Osteoblast (primary cell): ENCODE measurements around the gene RTN4IP1. TPM values are rescaled to one million over a fixed set of nuclear protein-coding genes. Genes with fewer than 3 reads are reported as not detected.
"Not testable (repeated sequence)": the region's sequence is repeated elsewhere in the genome, so short reads cannot be mapped to it uniquely, and the experiment has no call there.

Experiments used
- DNase-seq: peaks from one replicate; pipeline ENCODE4 v3.0.0; 2011; ENCODE audit warnings: low spot score, mixed read lengths; ENCODE audit not compliant: insufficient read length; ENCODE audit errors: missing footprints
- H2AFZ ChIP-seq: 2 replicates; pipeline ENCODE4 v1.6.0; 2011; ENCODE audit warnings: mild to moderate bottlenecking, low read length
- H3K27ac ChIP-seq: 2 replicates; pipeline ENCODE4 v1.5.1; 2011; ENCODE audit warnings: mild to moderate bottlenecking, low read depth, low read length, moderate library complexity
- H3K27me3 ChIP-seq: 2 replicates; pipeline ENCODE4 v1.6.0; 2012; ENCODE audit warnings: mild to moderate bottlenecking, control low read depth, inconsistent platforms, low read length, moderate library complexity; ENCODE audit not compliant: insufficient read depth
- H3K36me3 ChIP-seq: 2 replicates; pipeline ENCODE4 v1.5.1; 2011; ENCODE audit warnings: mild to moderate bottlenecking, low read length, control low read depth, moderate library complexity; ENCODE audit not compliant: insufficient read depth
- H3K4me1 ChIP-seq: 2 replicates; pipeline ENCODE4 v1.5.1; 2011; ENCODE audit warnings: mild to moderate bottlenecking, low read length, control low read depth, moderate library complexity; ENCODE audit not compliant: insufficient read depth
- H3K4me2 ChIP-seq: 2 replicates; pipeline ENCODE4 v1.6.0; 2011; ENCODE audit warnings: mild to moderate bottlenecking, low read length; ENCODE audit not compliant: insufficient read depth
- H3K4me3 ChIP-seq: fragments of 200-600 bp; sonication (generic); 3 replicates; pipeline ENCODE4 v1.5.1; 2012; ENCODE audit warnings: mild to moderate bottlenecking, low read length, inconsistent platforms; ENCODE audit not compliant: insufficient read depth
- H3K79me2 ChIP-seq: 2 replicates; pipeline ENCODE4 v1.6.0; 2012; ENCODE audit warnings: mild to moderate bottlenecking, low read length, control low read depth, inconsistent platforms; ENCODE audit not compliant: insufficient read depth
- H3K9me3 ChIP-seq: 2 replicates; pipeline ENCODE4 v1.5.1; 2011; ENCODE audit warnings: low read depth, low read length, control low read depth
- H4K20me1 ChIP-seq: 2 replicates; pipeline ENCODE4 v1.6.0; 2012; ENCODE audit warnings: mild to moderate bottlenecking, low read length, control low read depth; ENCODE audit not compliant: insufficient read depth
- total RNA-seq: library from RNA; depleted of rRNA; stranded (reverse); fragments of >200 nt; gene quantifications from 2 replicates; pipeline ENCODE4 v1.2.3, GENCODE V29; 2012
- TF ChIP-seq, protein P1 (sequence below): IDR thresholded peaks from 2 replicates; pipeline ENCODE4 v1.5.1; 2011; ENCODE audit warnings: mild to moderate bottlenecking, low read depth, low read length, moderate library complexity; ENCODE audit errors: extremely low read depth

Gene RTN4IP1
- total RNA-seq, 1 donor, result 5.1 TPM

DNA sequence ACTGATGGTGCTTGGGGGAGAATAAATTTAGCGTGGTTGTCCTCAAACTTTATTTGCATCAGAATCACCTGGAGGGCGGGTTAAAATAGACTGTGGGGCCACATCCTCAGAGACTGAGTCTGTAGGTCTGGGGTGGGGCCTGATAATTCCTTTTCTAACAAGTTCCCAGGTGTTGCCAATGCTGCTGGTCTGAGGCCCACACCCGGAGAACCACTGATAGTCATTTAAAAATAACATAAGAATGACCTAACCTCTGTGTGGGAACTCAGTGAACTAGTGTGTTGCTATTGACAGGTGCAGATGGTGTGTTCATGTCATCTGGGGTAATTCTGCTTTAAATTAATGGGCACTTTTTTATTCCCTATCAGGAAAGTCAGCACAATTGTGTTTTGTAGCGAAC lies 64.8 kb downstream of the RTN4IP1 start:
- Histone ChIP-seq H3K27me3 (no peaks in the 10 kb centered on the region), H3K4me3 (no peak overlapping the region), H3K79me2 (no peaks in the 10 kb centered on the region), H3K9me3 (no peaks in the 10 kb centered on the region), H4K20me1 (no peaks in the 10 kb centered on the region), H3K27ac (no peak overlapping the region), H2AFZ (no peak overlapping the region), H3K4me2 (no peak overlapping the region), H3K4me1 (peaks cover 25% of the 10 kb centered on the region), H3K36me3 (no peaks in the 10 kb centered on the region)
- DNase-seq, result no peak
- TF ChIP-seq, protein P1, sequence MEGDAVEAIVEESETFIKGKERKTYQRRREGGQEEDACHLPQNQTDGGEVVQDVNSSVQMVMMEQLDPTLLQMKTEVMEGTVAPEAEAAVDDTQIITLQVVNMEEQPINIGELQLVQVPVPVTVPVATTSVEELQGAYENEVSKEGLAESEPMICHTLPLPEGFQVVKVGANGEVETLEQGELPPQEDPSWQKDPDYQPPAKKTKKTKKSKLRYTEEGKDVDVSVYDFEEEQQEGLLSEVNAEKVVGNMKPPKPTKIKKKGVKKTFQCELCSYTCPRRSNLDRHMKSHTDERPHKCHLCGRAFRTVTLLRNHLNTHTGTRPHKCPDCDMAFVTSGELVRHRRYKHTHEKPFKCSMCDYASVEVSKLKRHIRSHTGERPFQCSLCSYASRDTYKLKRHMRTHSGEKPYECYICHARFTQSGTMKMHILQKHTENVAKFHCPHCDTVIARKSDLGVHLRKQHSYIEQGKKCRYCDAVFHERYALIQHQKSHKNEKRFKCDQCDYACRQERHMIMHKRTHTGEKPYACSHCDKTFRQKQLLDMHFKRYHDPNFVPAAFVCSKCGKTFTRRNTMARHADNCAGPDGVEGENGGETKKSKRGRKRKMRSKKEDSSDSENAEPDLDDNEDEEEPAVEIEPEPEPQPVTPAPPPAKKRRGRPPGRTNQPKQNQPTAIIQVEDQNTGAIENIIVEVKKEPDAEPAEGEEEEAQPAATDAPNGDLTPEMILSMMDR, result no peak

DNA sequence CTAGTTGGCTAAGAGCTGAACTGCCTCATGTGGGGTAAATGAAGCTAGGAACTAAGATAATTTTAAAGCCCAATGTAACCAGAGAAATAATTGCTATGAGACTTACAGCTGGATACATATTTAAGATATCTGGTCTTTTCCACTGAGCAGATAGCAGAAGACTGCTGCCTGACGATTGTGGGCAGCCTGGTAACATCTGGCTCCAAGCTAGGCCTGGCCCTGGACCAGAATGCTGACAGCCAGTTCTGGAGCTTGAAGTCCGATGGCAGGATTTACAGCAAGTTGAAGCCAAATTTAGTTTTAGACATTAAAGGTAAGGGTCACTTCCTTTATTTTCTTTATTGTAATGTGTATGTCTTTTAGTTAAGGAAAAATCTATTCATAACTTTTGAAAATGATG lies 65.7 kb downstream of the RTN4IP1 start:
- Histone ChIP-seq H3K79me2 (no peaks in the 10 kb centered on the region), H3K36me3 (no peaks in the 10 kb centered on the region)
- DNase-seq, result no peak

DNA sequence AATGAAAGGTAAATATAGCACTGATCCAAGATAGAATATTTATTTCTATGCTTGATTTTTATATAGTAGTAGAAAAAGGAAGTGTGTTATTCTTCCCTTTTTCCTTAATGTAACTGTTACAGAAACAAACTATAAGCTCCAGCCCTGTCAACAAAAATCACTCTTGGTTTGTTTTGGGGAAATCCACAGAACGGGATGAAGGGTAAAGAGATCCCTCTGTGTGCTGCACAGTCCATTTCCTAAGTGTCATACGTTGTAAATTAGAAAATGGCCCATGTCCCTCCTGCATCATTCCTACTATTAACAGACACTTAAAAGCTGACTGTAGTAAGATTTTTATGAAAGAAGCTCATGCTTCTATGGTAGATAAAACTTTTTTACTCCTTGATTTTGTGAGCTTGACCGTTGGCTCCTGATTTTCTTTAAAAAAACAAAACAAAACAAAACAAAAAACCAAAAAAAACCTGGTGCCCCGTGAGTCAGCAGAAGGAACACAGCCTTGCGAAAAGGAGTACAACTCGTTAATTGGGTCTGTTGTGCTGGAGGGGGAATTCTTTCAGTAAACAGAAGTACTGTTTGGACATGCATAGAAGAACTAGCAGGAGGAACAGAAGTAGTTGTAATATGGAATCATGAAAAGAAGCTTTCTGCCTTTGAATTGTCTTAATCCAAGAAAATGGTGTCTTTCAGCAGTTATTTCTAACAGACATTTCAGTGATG lies 67.5 kb downstream of the RTN4IP1 start:
- Histone ChIP-seq H3K27ac (no peak overlapping the region), H2AFZ (no peak overlapping the region), H3K4me3 (no peak overlapping the region)

More for the DNA sequence above, 65.7 kb downstream of the RTN4IP1 start:
- Histone ChIP-seq H3K9me3 (no peaks in the 10 kb centered on the region), H3K27me3 (no peaks in the 10 kb centered on the region), H3K4me1 (peaks cover 17% of the 10 kb centered on the region), H3K4me2 (no peak overlapping the region), H2AFZ (no peak overlapping the region), H3K4me3 (no peak overlapping the region), H3K27ac (no peak overlapping the region), H4K20me1 (no peaks in the 10 kb centered on the region)
- TF ChIP-seq, protein P1, result no peak

DNA sequence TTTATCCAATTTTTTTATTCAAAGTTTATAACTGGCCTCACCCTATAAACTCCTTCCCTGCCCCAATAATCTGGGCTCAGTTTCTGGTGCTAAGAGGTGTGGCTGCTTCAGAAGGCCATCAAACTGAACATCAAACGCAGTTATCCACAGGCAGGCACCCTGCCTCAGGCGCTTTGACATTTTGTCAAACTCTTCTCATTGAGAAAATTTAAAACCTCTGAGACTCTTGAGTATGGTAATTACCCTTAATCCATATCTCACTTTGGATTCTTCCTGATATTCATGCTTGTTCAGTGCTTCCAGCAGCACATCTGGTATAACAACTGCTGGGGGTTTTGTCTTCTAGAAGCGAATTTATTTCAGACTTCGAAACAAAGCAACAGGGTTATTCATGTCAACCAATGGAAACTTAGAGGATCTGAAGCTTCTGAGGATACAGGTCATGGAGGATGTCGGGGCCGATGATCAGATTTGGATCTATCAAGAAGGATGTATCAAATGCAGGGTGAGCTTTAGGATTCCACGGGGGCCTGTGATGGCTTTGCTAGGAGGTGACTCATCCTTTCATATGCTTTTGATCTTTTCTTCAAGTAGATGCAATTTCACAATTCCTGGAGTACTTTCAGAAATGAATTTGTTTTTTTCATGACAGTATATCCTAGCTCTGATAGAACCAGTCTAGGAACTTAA lies 68.2 kb downstream of the RTN4IP1 start:
- H4K20me1 ChIP-seq, result no peaks in the 10 kb centered on the region
- no peaks in the 10 kb centered on the region for H3K79me2 ChIP-seq
- no peak overlapping the region for H3K27ac ChIP-seq
- TF ChIP-seq, protein P1, result no peak
- H2AFZ ChIP-seq, result no peak overlapping the region
- no peak for DNase-seq
- H3K4me1 ChIP-seq, result peaks cover 16% of the 10 kb centered on the region
- H3K36me3 ChIP-seq, result no peaks in the 10 kb centered on the region
- H3K27me3 ChIP-seq, result no peaks in the 10 kb centered on the region
- H3K9me3 ChIP-seq, result no peaks in the 10 kb centered on the region
- H3K4me3 ChIP-seq, result no peak overlapping the region
- H3K4me2 ChIP-seq, result no peak overlapping the region

More for the DNA sequence above, 67.5 kb downstream of the RTN4IP1 start:
- H4K20me1 ChIP-seq, result no peaks in the 10 kb centered on the region
- no peaks in the 10 kb centered on the region for H3K79me2 ChIP-seq
- no peaks in the 10 kb centered on the region for H3K36me3 ChIP-seq
- H3K4me1 ChIP-seq, result peaks cover 16% of the 10 kb centered on the region
- H3K9me3 ChIP-seq, result no peaks in the 10 kb centered on the region
- no peaks in the 10 kb centered on the region for H3K27me3 ChIP-seq
- no peak overlapping the region for H3K4me2 ChIP-seq
- no peak for DNase-seq
- TF ChIP-seq, protein P1, result no peak

DNA sequence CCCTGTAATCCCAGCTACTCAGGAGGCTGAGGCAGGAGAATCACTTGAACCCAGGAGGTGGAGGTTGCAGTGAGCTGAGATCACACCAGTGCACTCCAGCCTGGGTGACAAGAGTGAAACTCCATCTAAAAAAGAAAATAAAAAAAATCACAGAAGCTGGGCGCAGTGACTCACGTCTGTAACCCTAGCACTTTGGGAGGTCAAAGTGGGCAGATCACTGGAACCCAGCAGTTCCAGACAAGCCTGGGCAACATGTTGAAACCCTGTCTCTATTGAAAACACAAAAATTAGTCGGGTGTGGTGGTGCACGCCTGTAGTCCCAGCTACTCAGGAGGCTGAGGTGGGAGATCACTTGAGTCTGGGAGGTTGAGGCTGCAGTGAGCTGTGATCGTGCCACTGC lies 69.6 kb downstream of the RTN4IP1 start:
- H3K27ac ChIP-seq, H3K9me3 ChIP-seq, H4K20me1 ChIP-seq, H3K36me3 ChIP-seq, H3K4me3 ChIP-seq, DNase-seq, H3K79me2 ChIP-seq, H3K4me2 ChIP-seq, H2AFZ ChIP-seq, H3K27me3 ChIP-seq: not testable (repeated sequence)
- peaks cover 16% of the 10 kb centered on the region for H3K4me1 ChIP-seq
